NCI-H345 treated with DMSO at 0.1 percent for 48 hours (cell line): Measurements from ENCODE around the gene ELMOD2.
"Not testable (repeated sequence)": the region's sequence is repeated elsewhere in the genome, so short reads cannot be mapped to it uniquely, and the experiment has no call there.

ENCODE experiments used
- DNase-seq: peaks from one replicate; lab custom pipeline; 2025; ENCODE audit not compliant: unreplicated experiment; lab: John Stamatoyannopoulos, UW

Gene ELMOD2, protein sequence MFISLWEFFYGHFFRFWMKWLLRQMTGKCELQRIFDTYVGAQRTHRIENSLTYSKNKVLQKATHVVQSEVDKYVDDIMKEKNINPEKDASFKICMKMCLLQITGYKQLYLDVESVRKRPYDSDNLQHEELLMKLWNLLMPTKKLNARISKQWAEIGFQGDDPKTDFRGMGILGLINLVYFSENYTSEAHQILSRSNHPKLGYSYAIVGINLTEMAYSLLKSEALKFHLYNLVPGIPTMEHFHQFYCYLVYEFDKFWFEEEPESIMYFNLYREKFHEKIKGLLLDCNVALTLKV

DNA sequence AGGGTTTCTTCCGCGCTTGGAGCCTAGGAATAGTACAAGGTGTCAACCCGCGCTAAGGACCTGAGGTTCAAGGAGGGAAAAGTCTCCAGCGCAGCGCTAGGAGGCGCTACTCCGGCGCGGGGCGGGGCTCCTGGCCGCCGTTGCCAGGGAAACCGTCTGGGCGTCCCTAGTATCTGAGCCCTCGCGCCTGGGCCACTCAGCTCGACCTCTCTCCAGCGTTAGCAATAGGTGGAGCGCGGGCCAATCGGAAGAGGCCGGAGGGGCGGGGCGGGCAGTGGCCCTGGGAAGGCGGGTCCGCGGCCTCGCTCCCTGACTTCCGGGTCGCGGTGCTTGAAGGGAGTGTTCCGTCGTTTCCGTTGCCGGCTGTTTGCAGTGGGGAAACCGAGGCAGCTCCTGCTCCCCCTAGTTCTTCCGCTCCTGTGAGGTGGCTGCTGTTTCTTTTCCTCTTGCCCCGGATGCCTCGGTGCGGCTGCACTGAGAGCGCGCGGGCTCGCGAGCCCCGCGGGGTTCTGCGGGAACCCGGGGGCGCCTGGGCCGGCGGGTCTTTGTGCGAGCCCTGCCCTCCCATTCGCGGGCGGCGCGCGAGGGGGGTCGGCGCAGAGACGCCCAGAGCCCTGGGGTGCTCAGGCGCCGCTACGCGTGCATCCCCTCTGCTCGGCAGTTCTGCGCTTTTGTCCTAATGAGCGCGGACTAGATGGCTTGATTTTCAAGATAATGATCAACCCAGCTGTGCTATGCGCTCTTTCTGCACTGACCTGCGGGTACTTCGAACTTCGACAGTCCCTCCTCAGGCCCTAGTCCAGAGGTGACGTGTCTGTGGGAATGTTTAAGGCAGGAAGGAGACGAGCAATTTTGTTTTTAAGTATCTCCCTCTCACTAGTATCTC is at the start of gene ELMOD2:
TSS of gene ELMOD2 (plus strand) at position 312 of the 886 bp plus-strand sequence. CDS start 1,261 bp downstream, outside the sequence.
- peak; percentile 91 for DNase-seq

DNA sequence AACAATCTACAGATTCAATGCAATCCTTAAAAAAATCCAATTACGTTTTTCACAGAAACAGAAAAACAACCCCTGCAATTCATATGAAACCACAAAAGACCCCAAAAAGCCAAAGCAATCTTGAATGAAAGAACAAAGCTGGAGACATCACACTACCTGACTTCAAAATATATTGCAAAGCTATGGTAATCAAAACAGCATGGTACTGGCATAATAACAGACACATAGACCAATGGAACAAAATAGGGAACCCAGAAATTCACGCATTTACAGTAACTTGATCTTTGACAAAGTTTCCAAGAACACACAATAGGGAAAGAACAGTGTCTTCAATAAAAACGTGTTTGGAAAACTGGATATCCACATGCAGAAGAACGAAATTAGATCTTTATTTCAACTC is 40.5 kb upstream of the ELMOD2 start:
- no peak for DNase-seq

DNA sequence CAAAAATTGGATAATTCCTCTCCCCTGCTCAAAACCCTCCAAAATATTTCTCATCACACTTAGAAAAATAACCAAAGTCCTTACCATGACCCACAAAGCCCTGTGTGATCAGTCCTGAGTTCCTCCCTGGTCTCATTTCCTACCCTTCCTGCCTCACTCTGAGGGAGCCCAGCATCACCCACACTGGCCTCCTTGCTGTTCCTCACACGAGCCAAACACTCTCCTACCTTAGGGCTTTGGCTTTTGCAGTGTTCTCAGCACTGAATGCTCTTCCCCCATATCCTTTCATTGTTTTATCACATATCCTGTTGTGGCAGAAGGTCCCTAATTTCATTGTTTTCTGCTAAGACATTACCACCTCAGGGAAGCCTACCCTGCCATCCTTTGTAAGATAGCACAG is 38.0 kb upstream of the ELMOD2 start:
- DNase-seq: no peak

DNA sequence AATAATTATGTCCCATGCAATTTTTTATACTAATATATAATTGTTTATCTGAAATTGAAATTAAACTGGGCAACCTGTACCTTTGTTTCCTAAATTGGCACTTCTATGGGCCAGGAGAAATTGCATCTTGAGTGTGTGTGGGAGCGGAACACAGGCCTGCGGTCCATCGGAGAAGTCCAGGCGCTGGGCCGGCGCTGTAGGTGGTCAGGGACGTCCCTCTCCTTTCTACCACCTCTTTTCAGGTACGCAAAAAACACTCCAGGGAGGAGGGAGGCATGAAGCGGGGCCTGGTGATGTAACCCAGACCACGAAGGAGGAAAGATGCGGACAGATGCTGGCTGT is 26.6 kb upstream of the ELMOD2 start:
- no peak for DNase-seq

DNA sequence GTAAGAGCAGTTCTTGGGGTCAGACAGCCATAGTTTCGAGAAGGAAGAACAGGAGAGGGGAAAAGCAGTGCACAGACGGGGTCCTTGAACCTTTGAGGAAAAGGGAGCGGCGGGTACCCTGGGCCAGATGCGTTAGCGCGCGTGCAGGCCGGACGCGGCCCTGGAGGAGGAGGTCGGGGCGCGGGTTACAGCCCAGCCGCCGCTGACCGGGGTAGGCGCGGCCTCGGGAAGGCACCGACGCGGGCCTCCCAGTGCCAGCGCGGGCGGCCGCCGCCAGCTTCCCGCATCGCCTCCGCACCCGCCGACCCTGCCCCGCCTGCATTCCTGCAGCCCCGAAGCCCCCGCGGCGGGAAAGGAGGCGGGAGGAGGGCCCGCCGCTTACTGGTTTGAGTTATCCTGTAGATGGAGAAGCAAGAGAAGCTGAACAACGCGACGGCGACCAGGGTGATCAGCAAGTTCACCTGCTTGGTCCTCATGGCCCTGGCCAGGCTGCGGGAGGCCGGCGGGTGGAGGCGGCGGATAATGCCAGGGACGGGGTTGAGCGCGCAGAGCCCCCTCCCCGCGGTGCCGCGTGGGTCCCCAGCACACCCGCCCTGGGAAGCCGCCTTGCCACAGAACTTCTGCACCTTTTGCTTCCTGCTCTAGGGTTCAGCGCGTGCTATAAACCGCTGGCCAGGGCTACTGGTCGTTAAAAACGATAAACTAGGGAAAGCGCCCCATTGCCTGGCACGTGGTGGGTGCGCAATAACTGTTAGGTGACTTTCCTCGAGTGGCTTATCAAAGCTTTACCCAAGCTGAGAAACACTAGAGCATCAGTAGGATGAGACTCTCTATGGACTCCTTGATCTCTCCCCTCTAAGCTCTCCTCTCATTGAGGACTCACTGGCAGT is 26.0 kb upstream of the ELMOD2 start, which contains the start of gene MGAT4D:
TSS of gene MGAT4D (minus strand) at position 547 of the 890 bp plus-strand sequence. CDS start at position 476, 71 bp downstream.
- DNase-seq: no peak

DNA sequence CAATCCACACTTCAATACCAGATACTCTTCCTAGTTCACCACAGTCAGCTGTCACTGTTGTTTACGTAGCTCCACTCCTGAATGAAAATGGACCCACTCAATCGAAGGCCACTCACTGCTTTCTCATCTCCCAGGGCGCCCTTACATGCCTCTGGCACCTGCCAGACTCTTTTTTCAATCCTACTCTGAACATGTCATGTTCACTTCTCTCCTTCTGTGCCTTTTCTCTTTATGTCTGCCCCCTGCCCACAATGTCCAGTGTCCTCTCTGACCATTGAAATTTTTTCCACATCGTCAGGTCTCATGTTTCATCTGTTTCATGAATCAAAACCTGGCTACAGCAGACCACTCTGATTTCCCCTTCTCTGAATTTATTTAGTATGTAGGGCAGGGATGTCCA is 24.6 kb upstream of the ELMOD2 start:
- no peak for DNase-seq

DNA sequence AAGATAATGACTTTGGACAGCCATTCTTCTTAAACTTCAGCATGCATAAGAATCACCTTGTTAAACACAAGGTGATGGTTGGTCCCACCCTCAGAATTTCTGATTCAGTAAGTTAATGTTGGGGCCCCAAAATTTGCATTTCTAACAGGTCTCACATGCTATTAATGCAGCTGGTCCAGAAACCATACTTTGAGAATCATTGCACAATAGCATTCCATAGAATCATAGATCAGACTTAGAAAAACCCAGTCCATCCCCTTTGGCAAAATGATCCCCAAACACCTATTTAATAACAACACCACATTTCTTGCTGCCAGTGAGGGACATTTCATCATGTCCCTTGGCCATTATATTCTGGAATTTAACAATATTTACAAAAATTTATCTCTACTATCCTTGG is 19.7 kb upstream of the ELMOD2 start:
- no peak for DNase-seq

DNA sequence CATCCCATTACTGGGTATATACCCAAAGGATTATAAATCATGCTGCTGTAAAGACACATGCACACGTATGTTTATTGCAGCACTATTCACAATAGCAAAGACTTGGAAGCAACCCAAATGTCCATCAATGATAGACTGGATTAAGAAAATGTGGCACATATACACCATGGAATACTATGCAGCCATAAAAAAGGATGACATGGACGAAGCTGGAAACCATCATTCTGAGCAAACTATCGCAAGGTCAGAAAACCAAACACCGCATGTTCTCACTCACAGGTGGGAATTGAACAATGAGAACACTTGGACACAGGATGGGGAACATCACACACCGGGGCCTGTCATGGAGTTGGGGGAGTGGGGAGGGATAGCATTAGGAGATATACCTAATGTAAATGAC is 10.2 kb upstream of the ELMOD2 start:
- not testable (repeated sequence) for DNase-seq

DNA sequence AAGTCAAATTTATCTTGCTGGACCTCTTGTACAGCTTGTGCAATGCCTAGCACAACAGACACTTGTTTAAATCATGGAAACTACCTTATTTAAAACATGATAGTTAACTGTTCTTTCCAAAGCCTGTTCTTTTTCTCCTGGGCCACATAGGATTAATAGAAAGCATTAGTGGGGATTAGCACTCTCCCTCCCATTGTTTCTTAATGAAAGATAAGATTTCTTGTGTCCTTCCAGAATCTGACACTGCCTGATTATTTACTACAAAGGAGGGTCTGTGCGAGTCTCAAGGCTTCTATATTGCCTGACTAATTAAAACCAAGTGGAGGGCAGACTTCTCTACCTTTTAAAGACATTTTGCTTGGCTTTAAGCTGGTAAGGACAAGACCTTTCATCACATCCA is 8.5 kb upstream of the ELMOD2 start:
- no peak for DNase-seq

DNA sequence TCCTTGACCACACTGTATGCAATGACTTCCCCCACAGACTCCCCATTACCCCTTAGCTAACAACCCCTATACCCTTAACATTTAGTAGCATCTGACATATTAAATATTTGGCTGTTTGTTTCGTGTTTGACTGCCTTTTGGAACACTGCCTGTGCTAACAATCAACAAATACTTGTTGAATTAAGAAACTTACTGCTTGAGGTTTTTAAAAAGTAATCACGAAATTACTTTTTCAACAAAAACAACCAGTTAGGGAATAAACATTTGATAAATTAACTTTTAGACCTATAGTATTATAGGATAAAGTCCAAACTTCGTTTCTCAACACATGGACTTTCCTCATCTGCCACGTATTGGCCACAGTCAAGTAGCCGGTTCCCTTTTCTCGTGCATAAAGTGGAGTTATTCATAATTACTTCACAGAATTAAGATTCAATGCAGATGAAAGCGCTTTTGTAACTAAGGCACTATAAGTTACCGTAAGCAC is 555 bp upstream of the ELMOD2 start:
- DNase-seq: no peak

DNA sequence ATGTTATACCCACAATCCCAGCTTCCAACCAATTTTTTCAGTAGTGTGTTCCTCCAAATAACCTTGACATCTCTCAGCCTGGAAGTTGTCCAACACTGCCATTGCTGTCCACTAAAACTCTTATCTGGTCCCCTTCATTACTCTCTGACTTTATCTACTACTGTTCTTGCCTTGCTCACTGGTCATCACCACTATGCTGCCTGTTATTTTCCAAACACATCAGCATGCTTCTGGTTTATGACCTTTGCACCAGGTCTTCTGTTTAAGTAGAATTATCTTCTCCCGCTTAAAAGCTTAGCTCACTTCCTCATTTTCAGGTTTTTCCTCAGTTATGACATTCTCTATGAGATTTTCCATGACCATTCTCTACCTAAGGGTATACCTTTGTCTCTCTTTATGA is 5.5 kb downstream of the ELMOD2 start:
- DNase-seq: no peak

DNA sequence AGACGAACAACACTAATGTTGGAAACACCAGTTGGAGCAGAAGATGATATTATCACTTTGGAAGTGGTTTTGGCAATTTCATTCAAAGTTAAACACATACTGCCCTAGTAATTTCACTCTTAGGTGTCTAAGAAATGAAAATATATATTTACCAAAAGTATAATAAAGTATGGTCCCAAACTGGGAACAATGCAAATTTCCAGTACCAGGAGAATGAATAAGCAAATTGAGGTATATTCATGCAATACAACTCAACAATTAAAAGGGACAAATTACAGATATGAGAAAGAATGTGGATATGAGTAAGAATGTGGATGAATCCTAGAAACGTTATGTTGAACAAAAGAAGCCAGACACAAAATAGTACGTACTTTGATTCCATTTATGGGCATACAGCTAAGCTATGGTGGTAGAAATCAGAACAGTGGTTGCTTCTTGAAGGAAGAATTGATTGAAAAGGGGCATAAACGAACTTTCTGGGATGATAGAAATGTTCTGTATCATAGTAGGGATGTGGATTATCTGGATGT is 10.0 kb downstream of the ELMOD2 start:
- no peak for DNase-seq

DNA sequence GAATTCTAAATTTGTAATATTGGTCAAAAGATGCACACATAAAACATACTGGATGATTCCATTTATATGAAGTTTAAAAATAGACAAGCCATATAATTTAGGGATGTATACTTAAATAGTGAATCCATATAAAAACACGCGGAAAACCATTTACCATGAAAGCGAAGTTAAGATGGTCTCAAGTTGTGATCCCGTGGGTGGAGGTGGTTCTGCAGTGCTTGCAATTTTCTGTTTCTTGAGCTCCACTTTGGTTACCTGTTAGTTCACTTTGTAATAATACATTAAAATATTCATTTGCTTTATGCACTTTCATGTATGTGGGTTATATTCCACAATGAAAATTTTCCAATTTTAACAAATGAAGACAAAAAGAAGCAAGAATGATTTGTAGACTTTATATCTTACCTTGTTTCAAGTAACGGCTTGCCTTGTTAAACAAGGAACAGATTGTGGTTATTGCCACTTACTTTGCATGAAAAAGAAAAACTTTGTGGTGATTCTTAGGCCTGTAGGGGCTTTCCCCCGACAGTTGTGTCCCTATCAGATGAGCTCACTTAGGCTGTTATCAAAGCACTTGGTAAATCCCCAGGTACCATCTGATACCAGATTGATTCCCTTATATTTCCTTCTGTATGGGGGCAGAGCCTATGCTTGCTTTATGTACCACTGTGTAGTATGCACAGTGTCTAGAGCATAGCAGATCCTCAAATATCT is 32.6 kb downstream of the ELMOD2 start:
- no peak for DNase-seq

DNA sequence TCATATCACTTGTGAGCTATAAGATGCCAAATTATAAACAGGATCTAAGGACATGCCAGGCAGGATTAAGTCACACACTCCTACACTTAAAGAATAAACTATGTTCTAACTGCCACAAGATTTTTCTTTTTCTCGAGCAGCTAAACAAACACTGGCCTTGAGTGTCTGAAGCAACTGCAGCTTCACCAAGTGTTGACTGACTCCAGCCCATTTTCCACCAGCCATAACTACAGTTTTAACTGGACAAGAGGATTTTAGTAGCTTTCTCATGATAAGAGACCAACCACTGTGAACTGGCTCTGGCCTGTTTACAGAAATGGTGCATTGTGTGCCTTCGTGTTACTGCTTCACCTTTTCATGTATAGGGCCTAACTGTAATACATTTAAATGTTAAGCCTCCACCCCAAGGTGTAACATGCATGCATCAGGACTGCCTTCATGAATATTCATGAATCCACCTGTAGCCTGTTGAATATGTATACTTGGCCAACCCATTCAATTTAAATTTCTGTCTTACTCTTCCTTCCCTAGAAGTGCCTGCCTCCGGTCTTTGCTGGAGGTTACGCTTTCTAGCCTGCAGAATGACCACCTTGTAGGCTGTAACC is 34.0 kb downstream of the ELMOD2 start:
- DNase-seq: no peak

DNA sequence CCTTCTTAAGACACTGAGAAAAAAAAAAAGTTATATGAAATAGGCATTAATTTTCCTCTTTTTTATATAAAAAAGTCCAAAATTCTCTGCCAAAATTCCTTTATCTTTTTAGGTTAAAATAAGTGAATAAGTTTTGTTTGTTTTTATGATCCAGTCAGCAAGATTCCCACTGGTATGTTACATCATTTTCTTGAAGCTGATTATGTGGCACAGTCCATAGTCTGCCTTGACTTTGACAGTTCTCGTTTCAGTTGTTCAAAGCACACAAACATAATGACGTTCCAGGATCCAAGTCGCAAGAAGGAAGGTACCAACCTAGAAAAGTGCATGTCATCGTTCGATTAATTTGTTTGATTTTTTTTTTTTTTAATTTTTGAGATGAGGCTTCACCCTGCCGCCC is 35.7 kb downstream of the ELMOD2 start:
- no peak for DNase-seq

DNA sequence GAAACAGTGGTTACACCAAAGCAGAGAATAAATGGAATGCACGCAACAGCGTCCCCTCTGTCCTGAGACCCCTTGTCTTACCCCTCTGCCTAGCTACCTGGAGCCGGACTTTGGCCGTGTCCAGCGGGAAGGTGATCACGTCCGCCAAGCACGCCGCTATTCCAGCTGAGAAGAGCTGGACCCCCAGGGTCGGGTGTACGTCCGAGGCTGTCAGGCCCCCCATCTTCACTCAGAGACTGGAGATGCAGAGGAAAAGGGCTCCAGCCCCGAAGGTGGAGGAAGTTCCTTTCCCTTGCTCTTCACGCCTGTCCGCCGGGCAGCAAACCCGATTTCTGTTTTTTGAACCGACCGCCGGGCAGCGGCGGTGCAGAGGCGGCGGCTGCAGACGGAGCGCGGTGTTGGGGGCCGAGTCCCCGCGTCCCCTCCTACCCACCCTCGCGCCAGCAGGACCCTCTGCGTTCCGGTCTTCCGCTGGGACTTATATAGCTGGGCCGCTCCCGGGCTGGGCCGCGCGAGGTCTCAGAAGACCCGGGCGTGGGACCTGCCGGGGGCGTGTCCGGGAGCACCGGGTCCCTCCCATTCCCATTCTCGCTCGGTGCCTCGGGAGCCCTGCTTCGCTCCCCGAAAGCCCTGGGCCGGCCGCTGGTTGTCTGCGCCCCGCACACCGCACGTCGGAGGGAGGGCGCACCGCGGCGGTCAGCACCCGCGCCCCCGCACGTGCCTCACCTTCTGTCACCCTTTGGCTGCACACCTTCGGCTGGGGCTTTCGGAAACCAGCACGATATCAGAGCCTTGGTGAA is 44.7 kb downstream of the ELMOD2 start, which contains the start of gene UCP1:
TSS of gene UCP1 (minus strand) at position 455 of the 800 bp plus-strand sequence. CDS start at position 223, 232 bp downstream.
- DNase-seq: no peak

DNA sequence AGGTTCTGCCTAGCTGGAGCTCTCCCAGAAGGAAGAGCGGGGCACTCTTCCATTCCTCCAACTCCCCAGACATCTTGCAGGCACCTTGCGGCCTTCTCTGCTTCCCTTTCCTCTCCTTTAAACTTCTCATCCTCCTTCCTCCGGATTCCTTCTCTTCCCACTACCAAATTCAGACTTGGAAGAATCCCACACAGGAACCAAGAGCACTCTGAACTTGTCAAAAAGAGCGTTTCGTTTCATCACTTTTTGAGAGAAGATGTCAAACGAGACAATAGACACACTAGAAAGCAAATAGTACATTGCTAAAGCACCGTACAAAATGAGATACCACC is 45.3 kb downstream of the ELMOD2 start:
- no peak for DNase-seq

DNA sequence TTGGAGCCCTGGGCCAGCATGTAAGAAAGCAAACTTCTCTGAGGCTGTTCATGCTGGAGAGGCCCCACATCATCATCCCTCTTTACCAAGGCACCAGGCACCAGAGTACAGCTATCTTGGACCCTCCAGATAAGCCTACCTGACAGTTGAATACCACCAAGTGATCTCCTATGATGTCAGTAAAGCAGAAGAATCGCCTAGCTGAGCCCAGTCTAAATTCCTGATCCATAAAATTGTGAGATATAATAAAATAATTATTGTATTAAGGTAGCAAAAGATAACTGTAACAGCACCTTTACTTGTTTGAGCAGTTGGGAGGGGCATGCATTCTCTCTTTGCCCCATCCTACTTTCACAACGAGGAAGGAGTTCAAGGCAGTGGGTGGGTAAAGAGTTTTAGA is 47.7 kb downstream of the ELMOD2 start:
- no peak for DNase-seq

DNA sequence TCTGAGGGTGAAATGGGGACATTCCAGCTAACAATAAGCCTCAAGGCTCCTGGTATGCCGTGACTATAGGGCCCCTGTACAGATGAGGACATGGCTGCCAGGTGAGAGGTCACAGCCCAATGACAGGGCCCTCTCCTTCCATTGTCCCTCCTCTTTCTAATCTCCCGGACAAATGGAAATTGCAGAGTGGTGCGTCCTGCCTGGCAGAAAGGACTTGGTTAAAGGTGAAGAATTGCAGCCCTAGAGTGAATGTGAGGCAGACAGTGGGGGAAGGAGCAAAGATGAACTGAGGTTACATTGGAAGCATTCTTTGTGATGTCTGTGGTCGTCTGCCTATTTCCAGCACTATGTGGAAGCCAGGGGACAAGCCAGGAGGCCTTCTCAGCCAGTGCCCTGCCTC is 51.5 kb downstream of the ELMOD2 start:
- no peak for DNase-seq
